Stimulated activated CD4-positive, alpha-beta T cell treated with anti-CD3 and anti-CD28 coated beads, TNF-alpha, amount 100 ng/mL, for 48 hours (primary cell): Measurements from ENCODE around the gene CPLX1.

Experiments
- DNase-seq, 3 donors: peaks; one replicate each; pipeline ENCODE4 v3.0.0-alpha.2; 2020; ENCODE audit warnings: low read depth in 3 of 3

The CPLX1 gene

DNA sequence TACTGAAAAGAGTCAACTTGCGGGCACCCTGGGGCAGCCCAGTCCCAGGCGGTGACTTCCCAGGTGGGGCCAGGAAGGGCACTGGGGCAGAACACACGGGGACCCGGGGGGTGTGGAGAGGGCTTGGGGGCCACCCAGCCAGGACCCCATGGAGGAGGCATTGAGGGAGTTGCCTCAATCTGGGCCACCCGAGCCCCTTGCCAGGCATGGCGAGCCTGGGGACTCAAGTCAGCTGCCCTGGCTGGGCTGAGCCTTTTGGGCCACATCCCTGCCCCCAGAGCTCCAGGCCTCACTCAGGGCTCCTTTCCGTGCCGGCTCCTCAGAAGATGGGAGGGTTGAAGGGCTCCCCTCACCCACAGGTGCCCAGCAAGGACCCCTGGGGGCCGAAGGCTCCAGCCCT lies 6.6 kb upstream of the CPLX1 start:
- no peak for DNase-seq

DNA sequence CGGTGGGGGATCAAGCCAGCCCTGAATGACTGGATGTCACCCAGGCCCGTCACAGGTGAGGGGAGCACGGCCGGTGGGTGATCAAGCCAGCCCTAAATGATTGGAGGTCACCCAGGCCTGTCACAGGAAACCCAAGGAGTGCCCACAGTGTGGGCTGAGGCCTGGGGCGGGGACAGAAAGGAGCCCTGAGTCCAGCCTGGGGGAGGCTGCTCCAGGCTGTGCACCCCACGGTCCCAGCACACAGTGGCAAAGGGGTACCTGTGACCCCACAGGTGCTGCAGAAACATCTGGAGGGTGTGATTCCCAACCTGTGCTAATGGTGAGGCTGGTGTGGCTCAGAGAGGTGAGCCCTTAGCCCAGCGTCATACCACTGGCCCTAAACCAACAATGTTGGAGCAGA lies 6.2 kb upstream of the CPLX1 start:
- no peak for DNase-seq

DNA sequence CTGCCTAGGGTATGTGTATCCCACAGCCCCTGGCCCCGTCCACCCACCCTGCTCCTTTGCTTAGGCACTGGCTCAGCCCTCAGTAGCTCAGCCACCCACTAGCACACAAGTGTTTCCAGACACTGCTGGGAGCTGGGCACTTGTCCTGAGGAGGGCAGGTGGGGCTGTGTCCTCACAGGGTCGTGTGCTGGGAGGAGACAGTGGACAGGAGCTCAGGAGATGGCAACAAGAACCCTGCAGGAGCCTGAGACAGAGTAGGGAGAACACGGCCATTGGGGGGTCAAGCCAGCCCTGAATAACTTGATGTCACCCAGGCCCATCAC lies 5.5 kb upstream of the CPLX1 start:
- no peak for DNase-seq

DNA sequence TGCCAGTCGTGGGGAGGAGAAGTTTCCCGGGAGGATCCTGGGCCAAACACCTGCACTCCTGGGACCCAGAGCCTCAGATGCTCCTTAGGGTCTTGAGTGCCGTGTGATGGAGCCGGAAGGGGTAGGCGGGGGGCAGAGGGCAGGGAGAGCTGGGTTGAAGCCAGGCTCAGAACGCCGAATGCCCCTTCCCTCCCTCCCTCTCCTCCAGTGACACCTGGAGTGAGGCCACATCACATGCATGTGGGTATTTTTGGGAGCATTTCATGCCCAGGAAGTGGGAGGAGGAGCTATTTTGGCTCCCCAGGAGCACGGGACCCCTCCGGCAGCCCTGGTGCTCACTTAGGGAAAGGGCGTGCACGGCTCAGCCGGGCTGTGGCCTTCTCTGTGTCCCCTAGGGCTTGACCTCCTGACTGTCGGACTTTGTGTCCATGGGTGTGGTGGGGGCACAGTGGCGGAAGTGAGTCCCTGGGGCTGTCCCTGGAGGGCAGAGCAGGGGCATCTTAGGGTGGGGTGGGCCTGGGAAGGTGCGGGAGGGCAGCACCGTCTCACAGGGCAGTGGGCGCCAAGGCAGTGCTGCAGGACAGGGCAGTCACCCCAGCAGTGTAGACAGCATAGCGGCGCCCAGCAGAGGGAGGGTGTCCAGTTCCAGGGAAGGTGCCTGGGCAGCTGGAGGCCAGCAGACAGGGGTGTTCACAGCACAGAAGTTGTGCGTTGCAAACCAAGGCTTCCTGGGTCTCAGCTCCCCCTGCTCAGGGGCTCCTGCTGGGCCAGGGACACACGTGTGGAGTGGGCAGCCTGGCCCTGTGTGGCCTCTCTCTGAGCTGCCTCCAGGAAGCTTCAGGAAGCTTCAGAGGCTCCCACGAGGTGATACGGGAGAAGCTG lies 4.9 kb upstream of the CPLX1 start:
- no peak for DNase-seq

DNA sequence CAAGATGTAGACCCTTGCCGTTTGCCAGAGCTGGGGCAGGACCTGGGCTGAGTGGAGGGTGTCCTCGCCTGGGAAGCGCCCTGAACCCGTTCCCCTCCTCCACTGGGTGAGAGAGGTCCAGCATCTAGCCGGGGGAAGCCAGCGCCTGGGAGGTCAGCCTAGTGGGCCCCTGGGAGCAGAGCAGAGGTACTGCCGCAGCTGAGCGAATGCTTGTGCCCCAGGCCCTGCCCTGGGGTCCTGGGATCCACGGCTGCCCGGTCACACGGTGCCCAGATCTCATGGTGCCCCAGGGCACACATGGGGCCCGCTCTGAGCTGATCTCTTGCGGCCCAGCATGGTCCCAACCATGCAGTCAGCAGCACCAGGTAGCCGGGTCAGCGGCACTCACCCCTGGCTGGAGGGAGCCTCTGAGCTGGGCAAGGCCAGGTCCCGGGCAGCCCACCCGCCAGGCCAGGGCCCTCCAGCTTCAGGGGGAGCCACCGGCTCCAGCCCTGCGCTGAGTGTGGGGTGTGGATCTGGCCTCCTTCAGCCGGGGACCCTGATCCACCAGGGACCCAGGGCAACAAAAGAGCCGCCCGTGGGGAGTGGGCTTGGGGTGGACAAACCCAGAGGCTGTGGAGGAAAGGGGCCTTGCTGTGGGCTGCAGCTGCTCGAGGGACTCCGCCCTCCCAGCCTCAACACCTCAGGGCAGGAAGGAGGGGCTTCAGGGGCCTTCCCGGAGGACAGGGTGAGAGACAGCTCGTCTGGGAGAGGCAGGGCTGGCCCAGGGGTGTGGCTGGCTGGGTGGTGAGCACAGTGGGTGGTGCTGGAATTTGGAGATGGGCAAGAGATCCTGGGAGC lies 4.1 kb upstream of the CPLX1 start:
- no peak for DNase-seq

- no peak for DNase-seq
Observed at GRCh38 chr4:829291-829690, 3.4 kb upstream of the CPLX1 start.

DNA sequence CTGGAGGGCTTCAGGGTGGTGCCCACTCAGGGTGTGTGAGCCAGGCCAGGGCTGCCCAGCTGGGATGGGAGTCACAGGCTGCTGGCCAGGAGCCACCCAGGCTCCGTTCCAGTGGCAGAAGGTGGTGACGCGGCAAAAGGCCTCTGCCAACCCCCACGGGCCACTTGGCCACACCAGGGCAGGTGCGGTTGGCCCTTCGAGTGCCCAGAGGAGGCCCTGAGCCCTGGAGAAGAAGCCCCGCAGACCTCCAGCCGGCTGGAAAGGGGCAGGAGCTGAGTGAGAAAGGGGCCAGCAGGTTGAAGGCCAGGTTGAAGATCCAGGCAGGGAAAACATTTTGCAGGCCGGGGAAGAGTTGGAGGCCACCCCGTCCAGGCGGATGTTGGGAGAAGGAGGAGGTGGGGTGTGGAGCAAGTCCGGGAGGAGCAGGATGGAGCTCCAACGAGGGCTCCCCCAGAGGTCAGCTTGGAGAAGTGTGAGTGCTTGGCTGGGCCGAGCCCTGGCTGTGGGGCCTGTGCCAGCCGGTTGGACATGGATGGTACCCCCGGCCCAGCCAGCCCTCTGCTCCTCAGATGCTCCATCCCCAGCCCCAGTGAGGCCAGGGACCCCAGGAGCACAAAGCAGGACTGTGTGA lies 2.8 kb upstream of the CPLX1 start:
- no peak for DNase-seq

- DNase-seq = no peak
Observed at GRCh38 chr4:827209-828081, 1.5 kb upstream of the CPLX1 start.

DNA sequence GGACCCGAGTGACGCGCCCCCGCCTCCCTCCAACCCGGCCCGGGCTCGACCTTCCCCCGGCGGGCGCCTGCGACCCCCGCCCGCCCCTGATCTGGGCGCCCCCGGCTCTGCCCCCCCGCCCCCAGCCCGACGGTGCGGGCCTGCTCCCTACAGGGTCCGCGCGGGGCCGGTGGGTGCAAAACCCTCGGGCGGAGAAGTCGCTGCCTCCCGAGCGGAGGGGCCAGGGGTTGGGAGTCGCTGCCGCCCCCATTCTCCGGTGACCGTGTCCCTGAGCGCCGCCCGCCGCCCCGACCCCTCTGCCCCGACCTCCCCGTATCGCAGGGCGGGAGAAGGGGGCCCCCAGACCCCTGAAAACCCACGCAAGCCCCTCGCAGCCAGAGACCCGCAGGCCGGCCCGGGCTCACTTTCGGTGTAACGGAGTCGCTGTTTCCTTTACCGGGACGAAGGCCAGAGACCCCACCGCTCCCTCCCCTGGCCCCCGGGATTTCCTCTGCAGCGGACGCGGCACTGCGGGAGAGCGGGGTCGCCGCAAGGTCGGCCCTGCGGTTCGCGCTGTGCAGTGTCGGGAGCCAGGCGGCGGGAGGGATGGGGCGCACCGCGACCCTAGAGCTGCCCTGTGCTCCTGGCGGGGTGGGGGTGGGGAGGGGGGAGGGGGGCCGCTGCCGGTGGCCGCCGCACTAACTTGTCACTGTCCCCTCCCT lies 729 bp upstream of the CPLX1 start:
- DNase-seq = no peak

GRCh38 chr4:825063-825970 lies 612 bp downstream of the CPLX1 start:
- no peak for DNase-seq

DNA sequence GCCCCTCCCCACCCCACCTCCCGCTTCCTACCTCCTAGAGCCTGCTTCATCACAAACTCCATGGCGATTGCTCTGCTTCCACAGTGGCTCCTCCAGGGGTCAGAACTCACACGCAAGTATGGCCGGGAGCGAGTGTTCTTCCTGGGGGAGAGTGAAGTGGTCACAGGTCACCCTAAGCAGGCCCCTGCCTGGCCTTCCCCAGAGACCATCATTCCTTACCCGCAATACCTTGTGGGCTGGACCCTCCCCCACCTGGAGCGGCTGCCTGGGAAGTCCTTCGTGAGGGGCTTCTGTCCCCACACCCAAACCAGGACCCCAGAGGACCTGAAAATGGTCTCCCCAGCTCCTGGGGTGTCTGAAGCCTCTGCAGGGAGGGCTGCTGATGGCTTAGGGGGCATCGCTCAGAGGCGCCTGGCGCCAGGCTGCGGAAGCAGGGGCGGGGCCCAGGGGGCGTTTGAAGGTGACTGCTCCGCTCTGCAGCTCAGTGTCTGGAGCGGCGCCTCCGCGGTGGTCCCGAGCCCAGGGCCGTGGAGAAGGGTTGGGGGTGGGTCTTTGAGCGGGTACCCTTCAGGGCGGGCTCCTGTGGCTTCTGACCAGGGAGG lies 1.4 kb downstream of the CPLX1 start:
- DNase-seq = no peak

GRCh38 chr4:823761-824460 lies 2.0 kb downstream of the CPLX1 start:
- DNase-seq = no peak

DNA sequence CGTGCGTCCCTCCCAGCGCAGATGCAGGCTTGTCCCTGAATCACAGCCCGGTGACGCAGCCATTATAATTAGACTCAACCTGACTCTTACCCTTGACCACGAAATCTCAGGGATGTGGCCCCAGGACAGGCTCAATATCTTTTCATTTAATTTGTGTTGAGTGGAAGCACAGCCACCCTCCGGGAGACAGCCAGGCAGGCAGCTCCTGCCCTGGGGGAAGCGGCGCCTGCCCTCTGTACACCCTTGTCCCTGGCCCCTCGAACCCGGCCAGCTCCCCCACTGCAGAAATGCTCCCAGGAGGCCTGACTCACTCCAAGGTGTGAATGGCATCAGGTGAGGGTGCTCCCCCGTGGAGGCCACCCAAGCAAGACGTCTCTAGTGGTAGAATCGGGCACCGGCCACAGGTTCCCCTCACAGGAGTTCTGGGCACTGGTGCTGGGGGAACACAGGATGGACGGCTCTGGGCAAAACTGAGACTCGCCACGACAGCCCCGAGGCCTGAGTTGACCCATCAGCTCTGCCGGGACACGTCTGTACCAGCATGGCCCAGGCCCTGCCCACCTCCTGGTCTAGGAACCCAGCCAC lies 2.7 kb downstream of the CPLX1 start:
- no peak for DNase-seq

- no peak for DNase-seq
Observed at GRCh38 chr4:822361-823175, 3.4 kb downstream of the CPLX1 start.

- DNase-seq = no peak
Observed at GRCh38 chr4:821631-822030, 4.3 kb downstream of the CPLX1 start.

DNA sequence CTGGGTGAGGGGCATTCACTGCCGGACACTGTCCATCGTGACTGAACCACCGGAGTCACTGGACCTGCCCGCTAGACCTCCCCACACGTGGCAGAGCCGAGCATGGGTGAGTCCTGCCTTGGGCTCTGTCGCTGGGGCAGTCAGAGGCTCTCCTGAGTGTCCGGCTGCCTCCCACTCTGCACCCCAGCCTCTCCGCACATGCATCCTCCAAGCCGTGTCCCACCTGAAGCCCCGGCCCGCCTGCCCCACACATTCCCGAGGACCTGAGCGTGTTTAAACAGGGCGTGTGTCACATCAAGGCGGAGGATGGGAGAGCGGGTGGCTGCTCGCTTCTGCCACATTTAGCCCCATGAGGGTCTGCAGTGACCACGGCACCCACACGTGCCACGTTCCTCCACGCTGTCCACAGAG lies 4.7 kb downstream of the CPLX1 start:
- no peak for DNase-seq
